ENCODE results near the gene PSMD8.
"Not testable (repeated sequence)": the region's sequence is repeated elsewhere in the genome, so short reads cannot be mapped to it uniquely, and the experiment has no call there.

PSMD8 gene

GRCh38 chr19:38362076-38362945 is 12.1 kb upstream of the PSMD8 start:
- Histone ChIP-seq H4K20me1 (ENCODE audit: low read depth, low read length) (no peaks in the 10 kb centered on the region), H3K79me2 (ENCODE audit: insufficient read depth, low read length) (no peaks in the 10 kb centered on the region), H3F3A (ENCODE audit: insufficient read depth) (no peaks in the 10 kb centered on the region), H3K9me2 (replicated peaks; ENCODE audit: insufficient read depth, low read length) (no peaks in the 10 kb centered on the region), H3K4me3 (ENCODE audit: insufficient read depth, low read length, poor library complexity, severe bottlenecking) (peak overlapping the region; percentile 53), H3K27me3 (ENCODE audit: low read length) (no peaks in the 10 kb centered on the region), H3K27ac (ENCODE audit: low read depth, low read length) (no peak overlapping the region), H3K4me2 (ENCODE audit: low read depth, low read length, poor library complexity, severe bottlenecking) (peak overlapping the region; percentile 66), H2AFZ (ENCODE audit: low read depth, low read length, severe bottlenecking) (peak overlapping the region; percentile 49), H3K9me3 (ENCODE audit: insufficient read depth, low read length) (no peaks in the 10 kb centered on the region), H3K36me3 (ENCODE audit: low read length) (no peaks in the 10 kb centered on the region), H3K9ac (ENCODE audit: low read length) (peak overlapping the region; percentile 30)
- TF ChIP-seq EZH2phosphoT487 (conservative IDR thresholded peaks at IDR 0.05; ENCODE audit: low read length): no peak
- TF ChIP-seq CTCF (IDR thresholded peaks at IDR 0.05; ENCODE audit: insufficient read depth, low read length, poor library complexity, severe bottlenecking): no peak

- H3K9me3 ChIP-seq (ENCODE audit: insufficient read depth, low read length); H3K79me2 ChIP-seq (ENCODE audit: insufficient read depth, low read length); H3K27me3 ChIP-seq (ENCODE audit: low read length); H3K36me3 ChIP-seq (ENCODE audit: low read length); H3K27ac ChIP-seq (ENCODE audit: low read depth, low read length); H3F3A ChIP-seq (ENCODE audit: insufficient read depth); H3K9me2 ChIP-seq (replicated peaks; ENCODE audit: insufficient read depth, low read length); H4K20me1 ChIP-seq (ENCODE audit: low read depth, low read length); H2AFZ ChIP-seq (ENCODE audit: low read depth, low read length, severe bottlenecking): not testable (repeated sequence)
- Histone ChIP-seq H3K4me2 (ENCODE audit: low read depth, low read length, poor library complexity, severe bottlenecking) (peak overlapping the region; percentile 66), H3K4me3 (ENCODE audit: insufficient read depth, low read length, poor library complexity, severe bottlenecking) (peak overlapping the region; percentile 53), H3K9ac (ENCODE audit: low read length) (peak overlapping the region; percentile 30; the same call in 1 of the 2 replicates)
These were observed 11.3 kb upstream of the PSMD8 start for GRCh38 chr19:38362946-38363688.

- H3K4me2 ChIP-seq (ENCODE audit: low read depth, low read length, poor library complexity, severe bottlenecking): no peak overlapping the region
- H3K9ac ChIP-seq (ENCODE audit: low read length): no peak overlapping the region
- H2AFZ ChIP-seq (ENCODE audit: low read depth, low read length, severe bottlenecking): no peak overlapping the region
- no peak overlapping the region for H3K27ac ChIP-seq (ENCODE audit: low read depth, low read length)
- no peaks in the 10 kb centered on the region for H3K79me2 ChIP-seq (ENCODE audit: insufficient read depth, low read length)
- no peak overlapping the region for H3K4me3 ChIP-seq (ENCODE audit: insufficient read depth, low read length, poor library complexity, severe bottlenecking)
- no peaks in the 10 kb centered on the region for H3F3A ChIP-seq (ENCODE audit: insufficient read depth)
- no peaks in the 10 kb centered on the region for H3K9me3 ChIP-seq (ENCODE audit: insufficient read depth, low read length)
- no peaks in the 10 kb centered on the region for H3K27me3 ChIP-seq (ENCODE audit: low read length)
- H3K9me2 ChIP-seq (replicated peaks; ENCODE audit: insufficient read depth, low read length): no peaks in the 10 kb centered on the region
- TF ChIP-seq CTCF (IDR thresholded peaks at IDR 0.05; ENCODE audit: insufficient read depth, low read length, poor library complexity, severe bottlenecking) (no peak), EZH2phosphoT487 (conservative IDR thresholded peaks at IDR 0.05; ENCODE audit: low read length) (no peak)
- no peaks in the 10 kb centered on the region for H3K36me3 ChIP-seq (ENCODE audit: low read length)
- H4K20me1 ChIP-seq (ENCODE audit: low read depth, low read length): no peaks in the 10 kb centered on the region
These were observed 7.3 kb upstream of the PSMD8 start for GRCh38 chr19:38367041-38367440.

GRCh38 chr19:38369584-38369983 is 4.8 kb upstream of the PSMD8 start:
- no peak overlapping the region for H2AFZ ChIP-seq (ENCODE audit: low read depth, low read length, severe bottlenecking)
- no peak overlapping the region for H3K4me3 ChIP-seq (ENCODE audit: insufficient read depth, low read length, poor library complexity, severe bottlenecking)
- H3K9me3 ChIP-seq (ENCODE audit: insufficient read depth, low read length): no peaks in the 10 kb centered on the region
- no peak overlapping the region for H3K27ac ChIP-seq (ENCODE audit: low read depth, low read length)
- no peak overlapping the region for H3K9ac ChIP-seq (ENCODE audit: low read length)
- TF ChIP-seq CTCF (IDR thresholded peaks at IDR 0.05; ENCODE audit: insufficient read depth, low read length, poor library complexity, severe bottlenecking) (no peak), EZH2phosphoT487 (conservative IDR thresholded peaks at IDR 0.05; ENCODE audit: low read length) (no peak)
- H3K4me2 ChIP-seq (ENCODE audit: low read depth, low read length, poor library complexity, severe bottlenecking): no peak overlapping the region
- no peaks in the 10 kb centered on the region for H4K20me1 ChIP-seq (ENCODE audit: low read depth, low read length)
- H3K79me2 ChIP-seq (ENCODE audit: insufficient read depth, low read length): no peaks in the 10 kb centered on the region
- no peaks in the 10 kb centered on the region; the same call in 1 of the 2 replicates for H3F3A ChIP-seq (ENCODE audit: insufficient read depth)
- no peaks in the 10 kb centered on the region for H3K36me3 ChIP-seq (ENCODE audit: low read length)
- H3K9me2 ChIP-seq (replicated peaks; ENCODE audit: insufficient read depth, low read length): no peaks in the 10 kb centered on the region
- H3K27me3 ChIP-seq (ENCODE audit: low read length): no peaks in the 10 kb centered on the region

Data from SU-DHL-6 (cell line).